Measurements from ENCODE around the gene NTRK1.
A peak's percentile ranks its signal among the peaks of the same experiment; 100 is the strongest.

NTRK1 gene

DNA sequence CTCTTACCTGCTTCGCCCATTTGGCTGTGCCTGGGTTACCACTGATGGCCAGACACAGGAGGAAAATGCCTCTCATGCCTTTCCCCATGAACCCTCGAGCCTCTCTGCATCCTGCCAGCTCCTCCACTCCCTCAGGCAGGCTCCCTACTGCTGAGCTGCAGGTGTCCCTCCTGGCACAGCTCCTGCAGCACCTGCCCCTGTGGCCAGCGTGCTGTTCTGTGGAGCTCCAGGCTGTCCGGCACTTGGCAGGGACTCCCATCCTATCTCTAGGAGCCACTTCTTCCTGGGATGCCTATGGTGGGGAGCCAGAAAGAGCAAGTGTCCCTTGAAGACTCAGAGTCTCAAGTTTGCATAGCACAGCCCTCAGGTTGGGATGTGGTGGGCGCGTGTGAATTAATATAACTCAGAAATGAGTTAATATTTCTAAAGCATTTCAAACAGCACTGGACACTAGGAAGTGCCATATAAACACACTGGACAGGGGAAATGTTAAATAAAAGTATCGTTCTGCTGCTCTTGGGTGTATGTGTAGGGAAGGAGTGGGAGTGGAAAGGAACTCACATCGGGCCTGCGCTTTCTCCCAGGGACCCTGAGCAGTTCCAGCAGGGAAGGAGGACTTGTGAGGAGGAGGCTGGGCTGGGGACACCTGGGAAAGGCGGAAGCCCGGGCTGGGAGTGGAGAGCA is 62.5 kb downstream of the NTRK1 start:
- H3K9ac ChIP-seq, result no peak overlapping the region
- no peaks in the 10 kb centered on the region for H3K36me3 ChIP-seq (ENCODE audit: control insufficient read depth, insufficient read depth, low read length)
- no peak overlapping the region for H3K27ac ChIP-seq
- H3K4me1 ChIP-seq, result no peaks in the 10 kb centered on the region
- peaks cover 5% of the 10 kb centered on the region for H3K27me3 ChIP-seq (ENCODE audit: control insufficient read depth, insufficient read depth, low read length)
- H3K4me2 ChIP-seq (ENCODE audit: low read length), result no peak overlapping the region
- TF ChIP-seq, protein P1, sequence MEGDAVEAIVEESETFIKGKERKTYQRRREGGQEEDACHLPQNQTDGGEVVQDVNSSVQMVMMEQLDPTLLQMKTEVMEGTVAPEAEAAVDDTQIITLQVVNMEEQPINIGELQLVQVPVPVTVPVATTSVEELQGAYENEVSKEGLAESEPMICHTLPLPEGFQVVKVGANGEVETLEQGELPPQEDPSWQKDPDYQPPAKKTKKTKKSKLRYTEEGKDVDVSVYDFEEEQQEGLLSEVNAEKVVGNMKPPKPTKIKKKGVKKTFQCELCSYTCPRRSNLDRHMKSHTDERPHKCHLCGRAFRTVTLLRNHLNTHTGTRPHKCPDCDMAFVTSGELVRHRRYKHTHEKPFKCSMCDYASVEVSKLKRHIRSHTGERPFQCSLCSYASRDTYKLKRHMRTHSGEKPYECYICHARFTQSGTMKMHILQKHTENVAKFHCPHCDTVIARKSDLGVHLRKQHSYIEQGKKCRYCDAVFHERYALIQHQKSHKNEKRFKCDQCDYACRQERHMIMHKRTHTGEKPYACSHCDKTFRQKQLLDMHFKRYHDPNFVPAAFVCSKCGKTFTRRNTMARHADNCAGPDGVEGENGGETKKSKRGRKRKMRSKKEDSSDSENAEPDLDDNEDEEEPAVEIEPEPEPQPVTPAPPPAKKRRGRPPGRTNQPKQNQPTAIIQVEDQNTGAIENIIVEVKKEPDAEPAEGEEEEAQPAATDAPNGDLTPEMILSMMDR (IDR thresholded peaks at IDR 0.05), result no peak
- H2AFZ ChIP-seq, result no peak overlapping the region
- H3K9me3 ChIP-seq (ENCODE audit: control insufficient read depth, low read length), result no peaks in the 10 kb centered on the region
- no peaks in the 10 kb centered on the region for H3K79me2 ChIP-seq
- no peak overlapping the region for H3K4me3 ChIP-seq (ENCODE audit: low read depth, low read length)

DNA sequence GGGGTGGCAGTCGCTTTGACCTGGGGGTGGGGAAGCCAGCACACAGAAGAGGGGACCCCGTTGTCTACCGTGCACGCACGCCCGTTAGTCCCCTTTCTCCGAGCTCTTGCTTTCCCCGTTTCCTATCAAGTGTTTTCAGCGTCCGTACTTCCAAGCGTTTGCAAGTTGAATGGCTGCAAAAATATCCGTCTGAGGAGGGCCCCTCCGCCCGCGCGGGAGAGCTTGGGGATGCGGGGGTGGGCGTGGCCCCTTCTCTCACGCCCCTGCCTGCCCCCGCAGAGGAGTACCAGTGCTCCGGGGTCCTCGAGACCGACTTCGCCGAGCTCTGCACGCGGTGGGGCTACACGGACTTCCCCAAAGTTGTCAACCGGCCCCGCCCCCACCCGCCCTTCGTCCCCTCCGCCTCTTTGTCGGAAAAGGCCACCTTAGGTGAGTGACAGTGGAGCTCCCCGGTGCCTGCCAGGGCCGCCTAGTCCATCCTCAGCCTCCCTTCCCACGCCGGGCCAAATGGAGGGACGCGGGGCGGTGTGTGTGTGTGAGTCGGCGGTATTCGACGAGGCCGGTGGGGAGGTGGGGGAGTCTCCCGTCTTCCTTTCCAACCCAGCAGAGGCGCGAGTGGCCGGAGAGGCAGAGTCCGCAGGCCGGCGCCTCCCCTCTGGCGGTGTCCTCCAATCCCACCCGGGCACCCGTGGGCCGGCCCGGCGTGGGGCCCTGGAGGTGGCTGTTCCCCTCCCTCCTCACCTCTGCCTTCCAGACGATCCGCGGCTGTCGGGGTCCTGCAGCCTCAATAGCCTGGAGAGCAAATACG is 63.2 kb downstream of the NTRK1 start:
- no peaks in the 10 kb centered on the region for H3K79me2 ChIP-seq
- H3K9me3 ChIP-seq (ENCODE audit: control insufficient read depth, low read length), result no peaks in the 10 kb centered on the region
- no peaks in the 10 kb centered on the region for H3K36me3 ChIP-seq (ENCODE audit: control insufficient read depth, insufficient read depth, low read length)
- peaks cover 5% of the 10 kb centered on the region for H3K27me3 ChIP-seq (ENCODE audit: control insufficient read depth, insufficient read depth, low read length)
- H2AFZ ChIP-seq, result peak overlapping the region; percentile 28
- H3K9ac ChIP-seq, result no peak overlapping the region
- no peak overlapping the region for H3K27ac ChIP-seq
- TF ChIP-seq, protein P1 (IDR thresholded peaks at IDR 0.05), result no peak
- no peak overlapping the region for H3K4me2 ChIP-seq (ENCODE audit: low read length)
- no peaks in the 10 kb centered on the region for H3K4me1 ChIP-seq
- H3K4me3 ChIP-seq (ENCODE audit: low read depth, low read length), result no peak overlapping the region

DNA sequence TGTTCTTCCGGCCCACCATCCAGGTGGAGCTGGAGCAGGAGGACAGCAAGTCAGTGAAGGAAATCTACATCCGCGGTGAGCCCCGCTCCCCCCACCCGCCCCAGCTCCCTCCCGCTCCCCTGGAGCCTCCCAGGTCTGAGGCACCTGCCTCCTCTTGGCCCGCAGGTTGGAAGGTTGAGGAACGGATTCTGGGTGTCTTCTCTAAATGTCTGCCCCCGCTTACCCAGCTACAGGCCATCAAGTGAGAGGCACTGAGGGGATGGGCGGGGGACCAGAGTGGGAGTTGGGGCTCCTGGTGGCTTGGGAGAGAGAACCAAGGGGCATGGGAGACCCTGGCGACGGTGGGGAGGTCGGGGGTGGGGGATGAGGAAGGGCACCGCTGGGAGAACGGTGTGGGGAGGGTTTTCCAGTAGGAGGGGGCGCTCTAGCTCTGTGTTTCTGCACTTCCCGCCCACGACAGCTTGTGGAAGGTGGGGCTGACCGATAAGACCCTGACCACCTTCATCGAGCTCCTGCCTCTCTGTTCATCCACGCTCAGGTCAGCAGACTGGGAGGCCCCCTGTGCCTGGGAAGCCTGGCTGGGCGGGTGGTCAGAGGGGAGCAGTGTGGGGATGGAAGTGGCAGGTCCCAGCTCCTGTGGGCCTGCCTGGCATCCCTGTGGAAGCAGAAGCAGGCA is 64.0 kb downstream of the NTRK1 start:
- Histone ChIP-seq H3K9ac (no peak overlapping the region), H3K9me3 (ENCODE audit: control insufficient read depth, low read length) (no peaks in the 10 kb centered on the region), H3K4me3 (ENCODE audit: low read depth, low read length) (no peak overlapping the region), H2AFZ (peak overlapping the region; percentile 28), H3K27me3 (ENCODE audit: control insufficient read depth, insufficient read depth, low read length) (peaks cover 5% of the 10 kb centered on the region), H3K4me2 (ENCODE audit: low read length) (no peak overlapping the region), H3K79me2 (no peaks in the 10 kb centered on the region), H3K36me3 (ENCODE audit: control insufficient read depth, insufficient read depth, low read length) (no peaks in the 10 kb centered on the region), H3K4me1 (no peaks in the 10 kb centered on the region), H3K27ac (no peak overlapping the region)
- TF ChIP-seq, protein P1 (IDR thresholded peaks at IDR 0.05), result no peak

DNA sequence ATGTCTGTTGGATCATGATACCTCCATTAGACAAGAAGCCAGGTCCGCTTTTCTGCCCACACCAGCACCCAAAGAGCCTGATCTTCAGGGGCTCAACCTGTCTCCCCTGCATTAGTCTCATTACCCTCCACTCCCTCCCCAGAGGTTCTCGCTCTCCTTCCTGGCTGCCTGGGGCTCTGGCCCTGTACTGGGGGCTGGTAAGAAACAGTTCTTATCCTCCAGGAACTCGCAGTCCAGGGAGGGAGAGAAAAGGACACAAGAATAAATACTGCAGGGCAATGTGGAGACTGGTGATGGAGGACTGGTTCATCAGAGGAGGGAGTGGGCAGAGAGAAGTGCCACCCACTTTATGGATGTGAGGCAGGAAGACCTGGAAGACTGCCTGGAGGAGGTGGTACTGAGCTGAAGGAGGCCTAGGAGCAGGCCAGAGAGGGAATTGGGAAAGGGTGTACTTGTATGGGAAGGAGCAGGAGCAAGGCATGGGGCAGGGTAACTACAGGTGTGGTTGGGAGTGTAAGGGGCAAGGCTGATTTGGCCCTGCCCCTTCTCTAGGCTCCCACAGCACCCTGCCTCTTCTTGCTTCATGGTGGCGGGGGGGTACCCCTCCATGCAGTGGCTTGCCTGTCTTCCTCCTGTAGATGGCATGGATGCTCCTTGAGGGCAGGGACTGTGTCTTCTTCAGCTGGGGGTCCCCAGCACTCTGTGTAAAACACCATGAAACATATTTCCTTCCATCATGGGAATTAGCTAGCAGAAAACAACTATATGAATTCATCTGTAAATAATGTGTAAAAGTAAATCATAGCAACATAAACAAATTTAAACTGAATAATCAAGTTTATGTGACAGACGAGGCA is 64.7 kb downstream of the NTRK1 start:
- no peak overlapping the region for H3K27ac ChIP-seq
- H3K27me3 ChIP-seq (ENCODE audit: control insufficient read depth, insufficient read depth, low read length), result peaks cover 4% of the 10 kb centered on the region
- H3K9me3 ChIP-seq (ENCODE audit: control insufficient read depth, low read length), result no peaks in the 10 kb centered on the region
- H3K4me3 ChIP-seq (ENCODE audit: low read depth, low read length), result no peak overlapping the region
- H3K36me3 ChIP-seq (ENCODE audit: control insufficient read depth, insufficient read depth, low read length), result no peaks in the 10 kb centered on the region
- H3K4me2 ChIP-seq (ENCODE audit: low read length), result no peak overlapping the region
- H2AFZ ChIP-seq, result no peak overlapping the region
- H3K4me1 ChIP-seq, result no peaks in the 10 kb centered on the region
- TF ChIP-seq, protein P1 (IDR thresholded peaks at IDR 0.05), result no peak
- no peaks in the 10 kb centered on the region for H3K79me2 ChIP-seq
- H3K9ac ChIP-seq, result no peak overlapping the region

Data from parathyroid adenoma (tissue), 2 donors.